SW 1271 (cell line): Measurements from ENCODE around the gene CLDN9.

ENCODE experiments used
- DNase-seq, 2 experiments: peaks; one replicate each; lab custom pipeline; 2025; lab: John Stamatoyannopoulos, UW

Gene CLDN9

GRCh38 chr16:3012828-3013420, at the start of gene CLDN9:
TSS of gene CLDN9 (plus strand) at chr16:3012923. CDS start at chr16:3013363, 440 bp downstream.
- peak in 1 of 2 experiments; percentile 11 for DNase-seq

- DNase-seq = no peak
Observed at GRCh38 chr16:2963074-2963722, 49.5 kb upstream of the CLDN9 start.

GRCh38 chr16:2963723-2964474, 48.8 kb upstream of the CLDN9 start, which contains the start of gene KREMEN2:
TSS of gene KREMEN2 (plus strand) at chr16:2964275. CDS start at chr16:2964521, 246 bp downstream.
- DNase-seq = peak; percentile 70 to 76

- DNase-seq = peak; percentile 54 to 55
Observed at GRCh38 chr16:2964475-2965336, 48.0 kb upstream of the CLDN9 start.

GRCh38 chr16:2966043-2966807, 46.5 kb upstream of the CLDN9 start:
- DNase-seq = no peak

GRCh38 chr16:2966808-2967191, 45.9 kb upstream of the CLDN9 start:
- no peak for DNase-seq

- DNase-seq = no peak
Observed at GRCh38 chr16:2967211-2967631, 45.5 kb upstream of the CLDN9 start.

GRCh38 chr16:2967721-2968161, 45.0 kb upstream of the CLDN9 start:
- DNase-seq = no peak

- DNase-seq = no peak
Observed at GRCh38 chr16:2968368-2968737, 44.4 kb upstream of the CLDN9 start.

GRCh38 chr16:2968738-2969544, 43.8 kb upstream of the CLDN9 start, which contains the start of gene PAQR4:
TSS of gene PAQR4 (plus strand) at chr16:2969348. CDS start at chr16:2969675, 327 bp downstream.
- peak in 1 of 2 experiments; percentile 67 for DNase-seq

- DNase-seq = peak in 1 of 2 experiments; percentile 45
Observed at GRCh38 chr16:2969545-2970521, 42.9 kb upstream of the CLDN9 start.

- no peak for DNase-seq
Observed at GRCh38 chr16:2970563-2970962, 42.2 kb upstream of the CLDN9 start.

GRCh38 chr16:2971134-2971984, 41.4 kb upstream of the CLDN9 start:
- DNase-seq = no peak

GRCh38 chr16:2971985-2972784, 40.5 kb upstream of the CLDN9 start:
- no peak for DNase-seq

GRCh38 chr16:2973093-2973492, 39.6 kb upstream of the CLDN9 start:
- no peak for DNase-seq

GRCh38 chr16:2973605-2974318, 39.0 kb upstream of the CLDN9 start:
- no peak for DNase-seq
